Thoracic aorta endothelial cell (primary cell): ENCODE results near the gene UNKL. TPM values are rescaled to one million over a fixed set of nuclear protein-coding genes. Genes with fewer than 3 reads are reported as not detected.

Experiments
- total RNA-seq: library from RNA; depleted of rRNA; stranded (reverse); fragments of >200 nt; gene quantifications from 2 replicates; pipeline ENCODE4 v1.2.3, GENCODE V29; 2012

Gene UNKL, protein sequence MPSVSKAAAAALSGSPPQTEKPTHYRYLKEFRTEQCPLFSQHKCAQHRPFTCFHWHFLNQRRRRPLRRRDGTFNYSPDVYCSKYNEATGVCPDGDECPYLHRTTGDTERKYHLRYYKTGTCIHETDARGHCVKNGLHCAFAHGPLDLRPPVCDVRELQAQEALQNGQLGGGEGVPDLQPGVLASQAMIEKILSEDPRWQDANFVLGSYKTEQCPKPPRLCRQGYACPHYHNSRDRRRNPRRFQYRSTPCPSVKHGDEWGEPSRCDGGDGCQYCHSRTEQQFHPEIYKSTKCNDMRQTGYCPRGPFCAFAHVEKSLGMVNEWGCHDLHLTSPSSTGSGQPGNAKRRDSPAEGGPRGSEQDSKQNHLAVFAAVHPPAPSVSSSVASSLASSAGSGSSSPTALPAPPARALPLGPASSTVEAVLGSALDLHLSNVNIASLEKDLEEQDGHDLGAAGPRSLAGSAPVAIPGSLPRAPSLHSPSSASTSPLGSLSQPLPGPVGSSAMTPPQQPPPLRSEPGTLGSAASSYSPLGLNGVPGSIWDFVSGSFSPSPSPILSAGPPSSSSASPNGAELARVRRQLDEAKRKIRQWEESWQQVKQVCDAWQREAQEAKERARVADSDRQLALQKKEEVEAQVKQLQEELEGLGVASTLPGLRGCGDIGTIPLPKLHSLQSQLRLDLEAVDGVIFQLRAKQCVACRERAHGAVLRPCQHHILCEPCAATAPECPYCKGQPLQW
- total RNA-seq = 12.1 and 17.7 TPM in 2 replicates

DNA sequence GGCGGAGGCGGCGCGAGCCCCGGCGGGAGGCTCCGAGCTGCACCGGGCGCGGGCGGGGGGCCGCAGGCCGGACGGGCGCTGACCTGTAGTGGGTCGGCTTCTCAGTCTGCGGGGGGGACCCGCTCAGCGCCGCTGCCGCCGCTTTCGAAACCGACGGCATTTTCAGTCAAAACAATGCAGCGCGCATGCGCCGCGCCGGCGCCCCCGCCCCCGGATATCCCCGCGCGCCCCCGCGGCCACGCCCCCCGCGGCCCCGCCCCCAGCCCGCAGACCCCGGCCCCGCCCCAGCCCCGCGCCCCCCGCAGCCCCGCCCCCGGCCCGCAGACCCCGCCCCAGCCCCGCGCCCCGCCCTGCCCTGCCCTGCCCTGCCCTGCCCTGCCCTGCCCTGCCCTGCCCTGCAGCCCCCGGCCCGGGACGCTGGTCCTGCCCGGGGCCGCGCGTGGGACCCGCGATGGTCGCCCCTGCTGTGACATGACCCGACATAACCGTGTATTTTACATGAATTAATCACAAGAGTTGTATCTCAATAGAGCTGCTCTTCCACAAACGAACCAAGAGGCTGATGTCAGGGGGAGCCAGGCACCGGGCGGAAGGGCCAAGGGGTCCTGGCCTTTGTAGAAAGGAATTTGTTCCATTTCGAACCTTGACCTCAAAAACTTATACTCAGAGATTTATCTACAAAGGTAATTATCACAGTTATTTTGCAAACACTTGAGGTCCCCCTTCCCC lies at the start of gene UNKL:
Gene UNKL, minus strand, starts transcription at position 173 of the 729 bp plus-strand sequence. Its CDS starts 13 bp downstream, at position 160.

DNA sequence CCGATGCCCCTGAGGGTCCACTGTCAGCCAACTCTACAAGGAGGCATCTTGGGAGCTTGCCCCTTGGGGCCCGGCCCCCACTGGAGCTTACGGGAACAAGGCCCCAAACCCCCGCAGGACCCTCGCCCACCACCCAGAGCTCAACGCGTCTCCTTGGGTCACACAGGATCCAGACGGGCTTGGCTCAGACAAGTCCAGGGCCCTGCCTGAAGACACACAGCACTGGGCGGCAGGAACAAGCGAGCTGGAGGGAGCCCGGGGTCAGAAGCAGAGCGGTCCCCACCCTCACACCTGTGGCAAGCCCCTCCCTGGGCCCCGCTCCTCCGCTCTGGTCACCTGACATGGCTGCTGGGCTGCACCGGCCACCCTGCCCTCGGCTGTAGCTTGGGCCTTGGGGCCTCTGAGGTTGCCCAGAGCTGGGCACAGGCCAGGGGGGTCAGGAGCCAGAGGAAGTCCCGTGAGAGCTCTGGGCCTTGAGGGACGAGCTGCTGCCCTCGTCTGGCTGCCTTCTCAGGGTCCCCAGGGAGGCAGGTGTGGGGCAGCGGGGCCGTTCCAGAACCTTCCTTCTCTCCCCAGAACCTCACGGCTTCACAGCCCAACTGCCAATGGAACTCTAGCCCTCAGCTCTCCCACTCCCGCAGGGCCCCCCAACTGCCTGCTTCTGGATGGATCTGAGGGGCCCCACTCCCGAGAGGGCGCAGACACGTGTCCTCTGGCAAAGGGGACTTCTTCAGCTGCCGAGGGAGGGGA lies 29.7 kb upstream of the UNKL start, which contains the start of gene CCDC154:
Gene CCDC154, minus strand, starts transcription at position 577 of the 750 bp plus-strand sequence. Its CDS starts 234 bp downstream, at position 343.

DNA sequence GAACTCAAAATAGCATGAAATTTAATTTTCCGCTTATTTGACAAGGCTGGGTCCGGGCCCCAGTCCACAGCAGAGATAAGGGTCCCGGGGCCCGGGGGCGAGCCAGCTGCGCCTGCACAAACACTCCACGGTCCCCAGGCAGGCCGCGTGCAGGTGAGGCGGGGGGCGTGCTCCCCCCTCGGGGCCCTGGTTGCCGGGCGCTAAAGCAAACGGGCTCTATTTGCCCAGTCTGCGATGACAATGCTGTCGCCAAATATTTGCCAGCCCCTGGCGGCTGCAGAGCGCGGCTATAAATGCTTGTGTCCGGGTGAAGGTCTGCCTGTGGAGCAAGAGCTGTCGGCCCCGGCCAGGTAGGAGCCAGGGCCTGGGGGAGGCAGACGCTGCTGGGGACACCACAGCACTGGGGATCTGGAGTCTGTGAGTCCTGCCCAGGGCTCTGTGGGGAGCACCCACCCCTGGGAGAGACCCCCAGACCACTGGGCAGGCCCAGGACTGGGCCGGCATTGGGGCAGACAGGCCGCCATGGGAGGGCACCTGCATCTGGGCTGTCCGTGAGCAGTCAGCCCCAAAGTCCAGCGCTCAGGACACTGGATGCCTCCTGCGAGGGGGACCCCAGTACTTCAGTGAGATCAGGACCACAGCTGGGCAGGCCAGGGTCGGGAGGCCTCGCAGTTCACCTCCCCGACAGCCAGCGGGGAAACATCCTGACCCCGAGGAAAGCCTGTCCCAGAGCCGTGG lies 16.4 kb upstream of the UNKL start, which contains the start of gene PERCC1:
Gene PERCC1, plus strand, starts transcription at position 320 of the 738 bp plus-strand sequence. CDS start 1,516 bp downstream, outside the sequence.

DNA sequence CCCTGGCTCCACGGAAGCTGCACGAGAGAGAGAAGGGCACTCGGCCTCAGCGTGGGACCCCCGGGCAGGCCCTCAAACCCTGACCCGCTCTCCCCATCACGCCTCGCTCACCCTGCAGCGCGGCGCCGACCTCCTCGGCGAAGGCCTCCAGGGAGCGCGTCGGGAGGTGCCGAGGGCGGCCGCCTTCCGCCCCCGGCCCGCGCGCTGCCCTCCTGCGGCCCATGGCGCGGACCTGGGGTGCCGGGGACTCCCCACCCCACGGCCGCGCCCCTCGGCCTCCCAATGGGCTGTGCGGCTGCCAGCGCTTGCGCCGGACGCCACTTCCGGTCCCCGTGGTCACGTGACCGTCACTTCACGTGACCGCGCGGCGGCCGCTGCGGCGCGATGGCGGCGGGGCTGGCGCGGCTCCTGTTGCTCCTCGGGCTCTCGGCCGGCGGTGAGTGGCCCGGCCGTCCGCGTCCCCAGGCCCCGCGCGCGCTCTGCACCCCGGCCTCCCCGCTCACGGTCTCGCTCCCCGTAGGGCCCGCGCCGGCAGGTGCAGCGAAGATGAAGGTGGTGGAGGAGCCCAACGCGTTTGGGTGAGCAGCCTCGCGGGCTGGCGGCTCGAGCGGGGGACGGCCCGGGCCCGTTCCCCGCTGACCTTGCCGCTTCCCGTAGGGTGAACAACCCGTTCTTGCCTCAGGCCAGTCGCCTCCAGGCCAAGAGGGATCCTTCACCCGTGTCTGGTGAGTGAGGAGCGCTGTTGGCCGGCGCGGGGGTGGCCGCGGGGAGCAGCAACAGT lies 62.7 kb downstream of the UNKL start, which contains the start of the genes GNPTG and TSR3:
Gene GNPTG, plus strand, starts transcription at position 350 of the 781 bp plus-strand sequence. Its CDS starts 35 bp downstream, at position 385.
Gene TSR3, minus strand, starts transcription at position 297 of the 781 bp plus-strand sequence. Its CDS starts 74 bp downstream, at position 223.

DNA sequence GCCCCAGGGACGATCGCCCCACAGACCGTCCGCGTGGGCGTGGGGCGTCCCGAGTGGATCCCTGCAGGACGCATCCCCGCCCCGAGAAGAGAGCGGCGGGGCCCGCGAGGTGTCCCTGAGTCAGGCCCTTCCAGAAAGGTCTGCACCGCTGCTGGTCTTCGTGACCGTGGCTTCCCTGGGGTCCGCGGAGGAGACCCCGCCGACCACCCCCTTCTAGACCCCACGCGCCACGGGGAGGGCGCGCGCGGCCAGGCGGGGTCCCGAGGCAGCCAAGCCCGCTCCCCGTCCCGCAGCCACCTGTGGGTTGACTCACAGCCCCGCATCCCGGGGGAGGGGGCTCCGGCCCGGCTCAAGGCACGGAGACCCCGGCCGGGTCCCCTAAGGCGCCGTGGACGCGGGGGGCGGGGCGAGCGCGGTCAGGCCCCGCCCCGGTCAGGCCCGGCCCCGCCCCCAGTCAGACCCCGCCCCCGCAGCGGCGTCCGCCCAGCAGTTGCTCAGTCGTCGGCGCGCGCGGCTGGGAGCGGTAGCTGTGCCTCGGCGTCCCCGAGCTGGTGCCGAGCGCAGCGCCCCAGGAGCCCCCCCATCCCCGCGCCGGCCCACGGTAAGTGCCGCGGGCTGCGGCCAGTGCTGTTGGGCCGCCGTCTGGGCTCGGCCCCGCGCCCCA lies 81.2 kb downstream of the UNKL start, which contains the start of gene BAIAP3:
Gene BAIAP3, plus strand, starts transcription at position 497 of the 664 bp plus-strand sequence. CDS start 4,905 bp downstream, outside the sequence.

Other genes starting within 250 kb of the UNKL start
- gene TPSG1, start 189.4 kb downstream of the UNKL start, total RNA-seq = not detected in 2 replicates
- not detected in 2 replicates for gene TPSB2, start 184.5 kb downstream of the UNKL start, total RNA-seq
- gene TPSAB1, start 174.0 kb downstream of the UNKL start, total RNA-seq = not detected in 2 replicates
- gene TPSD1, start 158.6 kb downstream of the UNKL start, total RNA-seq = not detected in 2 replicates
- 82.0 and 102 TPM in 2 replicates for gene UBE2I, start 105.1 kb downstream of the UNKL start, total RNA-seq
- gene BAIAP3, start 81.1 kb downstream of the UNKL start, total RNA-seq = 0.29 and 0.53 TPM in 2 replicates
- gene TSR3, start 62.8 kb downstream of the UNKL start, total RNA-seq = 49.1 and 49.2 TPM in 2 replicates
- gene GNPTG, start 62.8 kb downstream of the UNKL start, total RNA-seq = 18.5 and 23.9 TPM in 2 replicates
- gene UQCC4, start 6.0 kb upstream of the UNKL start, total RNA-seq = 10.8 and 13.1 TPM in 2 replicates
- gene PERCC1, start 16.4 kb upstream of the UNKL start, total RNA-seq = not detected in 2 replicates
- gene CCDC154, start 29.9 kb upstream of the UNKL start, total RNA-seq = 0.07 TPM in 1 of 2 replicates, not detected in the other
- gene CLCN7, start 60.3 kb upstream of the UNKL start, total RNA-seq = 48.3 and 62.9 TPM in 2 replicates
- not detected in 2 replicates for gene PTX4, start 74.2 kb upstream of the UNKL start, total RNA-seq
- gene TELO2, start 78.7 kb upstream of the UNKL start, total RNA-seq = 28.6 and 28.8 TPM in 2 replicates
- gene TMEM204, start 119.0 kb upstream of the UNKL start, total RNA-seq = 14.9 and 24.1 TPM in 2 replicates
- 14.0 and 14.6 TPM in 2 replicates for gene IFT140, start 197.4 kb upstream of the UNKL start, total RNA-seq
- 16.0 and 20.3 TPM in 2 replicates for gene CRAMP1, start 197.7 kb upstream of the UNKL start, total RNA-seq